HG03064 (cell line): Measurements from ENCODE around the gene PCDH12.
A peak's percentile ranks its signal among the peaks of the same experiment; 100 is the strongest.

ENCODE experiments used
- ATAC-seq: cut with Tn5 transposase; IDR thresholded peaks from one replicate; pipeline ENCODE4 v1.9.1; 2021; ENCODE audit warnings: low read depth; ENCODE audit not compliant: unreplicated experiment

The PCDH12 gene

GRCh38 chr5:141966963-141967333 is 8.9 kb upstream of the PCDH12 start:
- no peak for ATAC-seq

GRCh38 chr5:141966275-141966962 is 8.4 kb upstream of the PCDH12 start:
- ATAC-seq, result no peak

GRCh38 chr5:141965071-141965470 is 7.1 kb upstream of the PCDH12 start:
- ATAC-seq, result no peak

GRCh38 chr5:141963701-141964100 is 5.7 kb upstream of the PCDH12 start:
- ATAC-seq, result no peak

GRCh38 chr5:141961466-141961865 is 3.5 kb upstream of the PCDH12 start:
- ATAC-seq, result no peak

GRCh38 chr5:141960449-141961323 is 2.7 kb upstream of the PCDH12 start:
- peak; percentile 90 for ATAC-seq

GRCh38 chr5:141960018-141960417 is 2.0 kb upstream of the PCDH12 start:
- no peak for ATAC-seq

- ATAC-seq, result no peak
Measured at GRCh38 chr5:141958546-141959172, 657 bp upstream of the PCDH12 start.

- ATAC-seq, result no peak
Measured at GRCh38 chr5:141957367-141957996, 520 bp downstream of the PCDH12 start.

GRCh38 chr5:141954194-141954593 is 3.8 kb downstream of the PCDH12 start:
- ATAC-seq, result no peak

GRCh38 chr5:141952020-141952419 is 6.0 kb downstream of the PCDH12 start:
- ATAC-seq, result no peak

- ATAC-seq, result no peak
Measured at GRCh38 chr5:141951332-141951781, 6.6 kb downstream of the PCDH12 start.

GRCh38 chr5:141950207-141951005 is 7.6 kb downstream of the PCDH12 start:
- ATAC-seq, result no peak

GRCh38 chr5:141949511-141949910 is 8.5 kb downstream of the PCDH12 start:
- ATAC-seq, result no peak

GRCh38 chr5:141948812-141949211 is 9.2 kb downstream of the PCDH12 start:
- no peak for ATAC-seq

GRCh38 chr5:141947316-141947715 is 10.7 kb downstream of the PCDH12 start:
- no peak for ATAC-seq

GRCh38 chr5:141945511-141946051 is 12.4 kb downstream of the PCDH12 start:
- ATAC-seq, result no peak

- no peak for ATAC-seq
Measured at GRCh38 chr5:141944076-141944475, 13.9 kb downstream of the PCDH12 start.

GRCh38 chr5:141942185-141942857 is 15.7 kb downstream of the PCDH12 start:
- ATAC-seq, result no peak
